ENCODE measurements around the gene OLFM1. TPM values are rescaled to one million over a fixed set of nuclear protein-coding genes. Genes with fewer than 3 reads are reported as not detected.

Gene OLFM1
- total and polyA plus RNA-seq, 9 of the 15 experiments (the other 6 are each of a cell fraction or from before 2014, with no cell fraction given) = not detected

DNA sequence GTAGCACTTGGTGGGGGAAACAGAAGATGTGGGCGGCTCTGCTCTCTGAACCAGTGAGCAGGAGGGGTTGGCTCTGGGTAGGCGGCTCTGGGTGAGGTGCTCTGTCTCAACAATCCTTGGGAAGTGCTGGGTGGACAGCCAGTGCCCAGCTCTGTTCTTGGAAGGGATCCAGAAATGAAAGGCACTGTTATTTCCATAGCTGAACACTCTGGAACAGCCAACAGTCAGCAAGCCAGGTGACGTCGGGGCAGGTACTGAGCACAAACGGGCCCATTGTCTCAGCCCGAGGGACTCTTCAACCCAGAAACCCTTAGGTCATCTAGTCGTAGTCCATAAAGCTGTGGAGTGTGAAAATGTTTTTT is 36.3 kb downstream of the OLFM1 start (continued):
- TF ChIP-seq MBD2 (IDR thresholded peaks at IDR 0.05; ENCODE audit: borderline replicate concordance, low read depth) (no peak), ESRRA (IDR thresholded peaks at IDR 0.05; ENCODE audit: borderline replicate concordance, low read depth) (no peak), JUNB (CRISPR knock-in tag; conservative IDR thresholded peaks at IDR 0.05) (no peak)

DNA sequence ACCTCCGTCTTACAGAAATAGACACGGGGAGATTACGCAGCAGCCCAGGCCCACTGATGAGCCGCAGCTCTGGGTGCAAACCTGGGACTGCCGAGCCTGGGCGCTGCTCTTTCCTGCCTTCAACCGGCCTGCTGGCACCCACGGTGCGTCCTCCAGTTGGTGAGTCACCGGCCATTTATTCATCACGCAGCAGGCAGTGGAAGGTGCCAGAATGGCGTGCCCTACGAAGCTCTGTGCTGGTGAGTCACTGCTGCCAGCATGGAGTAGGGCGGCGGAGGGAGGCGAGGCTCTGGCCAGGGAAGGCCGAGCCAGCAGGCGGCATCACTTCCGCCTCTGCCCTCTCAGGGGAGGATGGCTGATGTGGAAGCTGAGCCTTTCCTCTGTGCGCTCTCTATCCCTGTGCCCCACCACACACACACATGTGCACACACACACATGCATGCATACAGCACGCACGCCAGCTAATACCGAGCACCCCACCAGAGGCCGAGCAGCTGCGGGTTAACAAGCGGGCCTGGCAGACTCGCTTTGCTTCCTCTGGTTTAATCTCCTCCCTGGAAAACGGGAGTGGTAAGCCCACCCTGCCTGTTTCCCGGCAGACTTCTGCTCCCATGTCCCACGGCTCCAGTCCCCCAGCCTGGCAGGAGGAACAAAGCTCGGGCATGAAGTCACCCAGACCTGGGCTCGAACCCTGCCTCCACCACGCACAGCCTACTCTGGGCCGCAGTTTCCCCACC is 39.2 kb downstream of the OLFM1 start:
- no peak for FAIRE-seq
- in situ Hi-C loops (cut with MboI) = no loop called here
- Histone ChIP-seq H3K9ac (ENCODE audit: insufficient read depth in 1 of 2, low read depth in 2 of 2, low read length in 2 of 2) (no peak overlapping the region), H3K36me3 (ENCODE audit: control insufficient read depth, insufficient read depth, low read length) (no peaks in the 10 kb centered on the region), H3K79me2 (ENCODE audit: control insufficient read depth, insufficient read depth, low read length) (no peaks in the 10 kb centered on the region), H4K20me1 (replicated peaks; ENCODE audit: control insufficient read depth, insufficient read depth, low read length) (no peaks in the 10 kb centered on the region), H3K9me3 (replicated peaks; ENCODE audit: control insufficient read depth, insufficient read depth, low read depth, low read length) (no peaks in the 10 kb centered on the region), H3K4me2 (ENCODE audit: insufficient read depth, low read length) (no peak overlapping the region), H3K27me3 (ENCODE audit: control insufficient read depth in 2 of 2, insufficient read depth in 2 of 2, low read length in 2 of 2) (peaks cover 4 to 43% of the 10 kb centered on the region in 2 experiments; a peak in 4 of 5 replicates), H3K4me1 (replicated peaks in 1 of 2; ENCODE audit: control insufficient read depth in 2 of 2, insufficient read depth in 2 of 2, low read length in 2 of 2) (peaks cover 4 to 9% of the 10 kb centered on the region in 2 experiments; a peak in 3 of 5 replicates), H3K27ac (ENCODE audit: extremely low read depth, low read depth, low read length) (no peak overlapping the region), H2AFZ (ENCODE audit: low read depth, low read length) (no peak overlapping the region), H3K9me1 (ENCODE audit: control insufficient read depth, insufficient read depth, low read length) (no peaks in the 10 kb centered on the region), H3K4me3 (no peak overlapping the region)
- no TSS peak for BruUV-seq (replicated peaks)
- ATAC-seq = no peak
- TF ChIP-seq, protein P1, sequence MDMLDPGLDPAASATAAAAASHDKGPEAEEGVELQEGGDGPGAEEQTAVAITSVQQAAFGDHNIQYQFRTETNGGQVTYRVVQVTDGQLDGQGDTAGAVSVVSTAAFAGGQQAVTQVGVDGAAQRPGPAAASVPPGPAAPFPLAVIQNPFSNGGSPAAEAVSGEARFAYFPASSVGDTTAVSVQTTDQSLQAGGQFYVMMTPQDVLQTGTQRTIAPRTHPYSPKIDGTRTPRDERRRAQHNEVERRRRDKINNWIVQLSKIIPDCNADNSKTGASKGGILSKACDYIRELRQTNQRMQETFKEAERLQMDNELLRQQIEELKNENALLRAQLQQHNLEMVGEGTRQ (CRISPR knock-in tag; IDR thresholded peaks at IDR 0.05) = no peak
- TF ChIP-seq, protein P2, sequence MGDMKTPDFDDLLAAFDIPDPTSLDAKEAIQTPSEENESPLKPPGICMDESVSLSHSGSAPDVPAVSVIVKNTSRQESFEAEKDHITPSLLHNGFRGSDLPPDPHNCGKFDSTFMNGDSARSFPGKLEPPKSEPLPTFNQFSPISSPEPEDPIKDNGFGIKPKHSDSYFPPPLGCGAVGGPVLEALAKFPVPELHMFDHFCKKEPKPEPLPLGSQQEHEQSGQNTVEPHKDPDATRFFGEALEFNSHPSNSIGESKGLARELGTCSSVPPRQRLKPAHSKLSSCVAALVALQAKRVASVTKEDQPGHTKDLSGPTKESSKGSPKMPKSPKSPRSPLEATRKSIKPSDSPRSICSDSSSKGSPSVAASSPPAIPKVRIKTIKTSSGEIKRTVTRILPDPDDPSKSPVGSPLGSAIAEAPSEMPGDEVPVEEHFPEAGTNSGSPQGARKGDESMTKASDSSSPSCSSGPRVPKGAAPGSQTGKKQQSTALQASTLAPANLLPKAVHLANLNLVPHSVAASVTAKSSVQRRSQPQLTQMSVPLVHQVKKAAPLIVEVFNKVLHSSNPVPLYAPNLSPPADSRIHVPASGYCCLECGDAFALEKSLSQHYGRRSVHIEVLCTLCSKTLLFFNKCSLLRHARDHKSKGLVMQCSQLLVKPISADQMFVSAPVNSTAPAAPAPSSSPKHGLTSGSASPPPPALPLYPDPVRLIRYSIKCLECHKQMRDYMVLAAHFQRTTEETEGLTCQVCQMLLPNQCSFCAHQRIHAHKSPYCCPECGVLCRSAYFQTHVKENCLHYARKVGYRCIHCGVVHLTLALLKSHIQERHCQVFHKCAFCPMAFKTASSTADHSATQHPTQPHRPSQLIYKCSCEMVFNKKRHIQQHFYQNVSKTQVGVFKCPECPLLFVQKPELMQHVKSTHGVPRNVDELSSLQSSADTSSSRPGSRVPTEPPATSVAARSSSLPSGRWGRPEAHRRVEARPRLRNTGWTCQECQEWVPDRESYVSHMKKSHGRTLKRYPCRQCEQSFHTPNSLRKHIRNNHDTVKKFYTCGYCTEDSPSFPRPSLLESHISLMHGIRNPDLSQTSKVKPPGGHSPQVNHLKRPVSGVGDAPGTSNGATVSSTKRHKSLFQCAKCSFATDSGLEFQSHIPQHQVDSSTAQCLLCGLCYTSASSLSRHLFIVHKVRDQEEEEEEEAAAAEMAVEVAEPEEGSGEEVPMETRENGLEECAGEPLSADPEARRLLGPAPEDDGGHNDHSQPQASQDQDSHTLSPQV (IDR thresholded peaks at IDR 0.05) = no peak
- TF ChIP-seq PHTF2 (CRISPR knock-in tag; IDR thresholded peaks at IDR 0.05) = no peak
- WGBS (ENCODE audit: insufficient coverage, low coverage, missing lambda C conversion rate) = 3% methylated on average over 31 of the region's 34 CpGs
- CTCF ChIA-PET (ENCODE audit: low intra/inter-chr PET ratio) = no interaction called here
- intact Hi-C loops (cut with micrococcal nuclease) = no loop called here
- POLR2A ChIA-PET = no interaction called here
- DNase-seq (ENCODE audit: extremely low read depth in 1 of 4, low spot score in 3 of 4) = no peak

All from K562 (cell line).